CD8-positive, alpha-beta memory T cell (primary cell): ENCODE measurements around the gene CAST. TPM values are rescaled to one million over a fixed set of nuclear protein-coding genes. Genes with fewer than 3 reads are reported as not detected.

Experiments
- CTCF ChIA-PET: fragments of 350-600 bp; sonication (Branson Sonifier 250); formaldehyde crosslinking; loops from one replicate; lab custom pipeline; 2021; ENCODE audit warnings: antibody characterized with exemption; lab: Charles Lee
- POLR2A ChIA-PET: fragments of 350-600 bp; sonication (Branson Sonifier 250); formaldehyde crosslinking; loops from one replicate; lab custom pipeline; 2021; ENCODE audit warnings: antibody characterized with exemption; lab: Charles Lee
- DNase-seq, 5 donors: peaks; one replicate each; pipeline versions ENCODE4 v3.0.0 to v3.0.0-alpha.2; 2020 to 2022; ENCODE audit warnings: mixed read lengths in 1 of 5
- H3K27ac ChIP-seq: one replicate; pipeline ENCODE4 v1.7.0; 2013; ENCODE audit warnings: low read depth, mild to moderate bottlenecking, low read length, moderate library complexity
- H3K27me3 ChIP-seq: 2 replicates; pipeline ENCODE4 v1.7.0; 2013; ENCODE audit warnings: low read length, mild to moderate bottlenecking; ENCODE audit not compliant: insufficient read depth, poor library complexity, severe bottlenecking
- H3K36me3 ChIP-seq: 2 replicates; pipeline ENCODE4 v1.7.0; 2013; ENCODE audit warnings: mild to moderate bottlenecking, low read length, moderate library complexity; ENCODE audit not compliant: insufficient read depth
- H3K4me1 ChIP-seq: 2 replicates; pipeline ENCODE4 v1.7.0; 2013; ENCODE audit warnings: mild to moderate bottlenecking, low read length, moderate library complexity; ENCODE audit not compliant: insufficient read depth
- H3K4me3 ChIP-seq: 2 replicates; pipeline ENCODE4 v1.7.0; 2013; ENCODE audit warnings: mild to moderate bottlenecking, low read length
- H3K9me3 ChIP-seq: 2 replicates; pipeline ENCODE4 v1.7.0; 2013; ENCODE audit warnings: mild to moderate bottlenecking, low read length
- H3K27ac Mint-ChIP-seq, 8 donors: one replicate each; pipeline ENCODE4 v1.8.0; 2020 to 2021; ENCODE audit warnings: mixed read lengths in 8 of 8, mild to moderate bottlenecking in 6 of 8, inconsistent platforms in 3 of 8, moderate library complexity in 3 of 8
- H3K27me3 Mint-ChIP-seq, 2 donors: one replicate each; pipeline ENCODE4 v1.8.0; 2020 to 2021; ENCODE audit warnings: mixed read lengths in 2 of 2, mild to moderate bottlenecking in 1 of 2, moderate library complexity in 1 of 2
- H3K36me3 Mint-ChIP-seq, 3 donors: one replicate each; pipeline ENCODE4 v1.8.0; 2020 to 2021; ENCODE audit warnings: mixed read lengths in 3 of 3, inconsistent platforms in 1 of 3, mild to moderate bottlenecking in 1 of 3
- H3K4me1 Mint-ChIP-seq, 3 donors: one replicate each; pipeline ENCODE4 v1.8.0; 2020 to 2021; ENCODE audit warnings: mixed read lengths in 3 of 3, inconsistent platforms in 1 of 3, mild to moderate bottlenecking in 1 of 3
- H3K4me3 Mint-ChIP-seq, 7 donors: one replicate each; pipeline ENCODE4 v1.8.0; 2020 to 2021; ENCODE audit warnings: mixed read lengths in 7 of 7, mild to moderate bottlenecking in 6 of 7, moderate library complexity in 4 of 7, inconsistent platforms in 2 of 7
- H3K9me3 Mint-ChIP-seq, 5 donors: one replicate each; pipeline ENCODE4 v1.8.0; 2020 to 2022; ENCODE audit warnings: mixed read lengths in 5 of 5, mild to moderate bottlenecking in 3 of 5, moderate library complexity in 2 of 5, inconsistent platforms in 1 of 5
- polyA plus RNA-seq: library from polyadenylated mRNA; unstranded; fragments of 300-500 nt; fragmentation: Illumina TruSeq; gene quantifications from one replicate; pipeline ENCODE4 v1.2.3, GENCODE V29; 2021
- total RNA-seq, 2 experiments: library from RNA; stranded (reverse); gene quantifications; one replicate each; pipeline ENCODE4 v1.2.3, GENCODE V29; 2021

Gene CAST
- total and polyA plus RNA-seq, 3 experiments from 2014 or later, result 94.6 to 134 (median 127) TPM

GRCh38 chr5:96691503-96692303 is 29.5 kb downstream of the CAST start:
- no peak for DNase-seq
- H3K4me3 Mint-ChIP-seq, result no peak overlapping the region
- peak overlapping the region in 4 of 8 donors; percentile 13 to 87 (median 46) for H3K27ac Mint-ChIP-seq
- peaks cover 0 to 41% (median 7%) of the 10 kb centered on the region in 3 donors for H3K36me3 Mint-ChIP-seq
- Histone ChIP-seq H3K9me3 (no peaks in the 10 kb centered on the region), H3K27me3 (no peaks in the 10 kb centered on the region), H3K27ac (no peak overlapping the region), H3K4me3 (no peak overlapping the region), H3K36me3 (no peaks in the 10 kb centered on the region), H3K4me1 (no peaks in the 10 kb centered on the region)
- H3K9me3 Mint-ChIP-seq, result no peaks in the 10 kb centered on the region
- ChIA-PET POLR2A (no interaction called here), CTCF (interaction anchor here (0.6 to 1.4 kb wide), 2 partner anchors 78 to 90 kb away, joined by 3 to 4 read pairs; no protein-coding TSS in a partner anchor)
- peaks cover 23 to 43% (median 23%) of the 10 kb centered on the region in 3 donors for H3K4me1 Mint-ChIP-seq
- no peaks in the 10 kb centered on the region for H3K27me3 Mint-ChIP-seq

GRCh38 chr5:96692441-96692840 is 30.3 kb downstream of the CAST start:
- H3K27ac ChIP-seq, result no peak overlapping the region
- POLR2A ChIA-PET, result no interaction called here
- no peaks in the 10 kb centered on the region for H3K27me3 ChIP-seq
- peaks cover 16 to 40% (median 16%) of the 10 kb centered on the region in 3 donors for H3K4me1 Mint-ChIP-seq
- no peak overlapping the region for H3K4me3 Mint-ChIP-seq
- peaks cover 0 to 43% (median 7%) of the 10 kb centered on the region in 3 donors for H3K36me3 Mint-ChIP-seq
- no peaks in the 10 kb centered on the region for H3K27me3 Mint-ChIP-seq
- CTCF ChIA-PET, result no interaction called here
- DNase-seq, result no peak
- peaks cover 4% of the 10 kb centered on the region for H3K36me3 ChIP-seq
- no peaks in the 10 kb centered on the region for H3K9me3 Mint-ChIP-seq
- no peak overlapping the region for H3K4me3 ChIP-seq
- no peaks in the 10 kb centered on the region for H3K4me1 ChIP-seq
- no peaks in the 10 kb centered on the region for H3K9me3 ChIP-seq
- H3K27ac Mint-ChIP-seq, result peak overlapping the region in 4 of 8 donors; percentile 28 to 76 (median 52)

DNA sequence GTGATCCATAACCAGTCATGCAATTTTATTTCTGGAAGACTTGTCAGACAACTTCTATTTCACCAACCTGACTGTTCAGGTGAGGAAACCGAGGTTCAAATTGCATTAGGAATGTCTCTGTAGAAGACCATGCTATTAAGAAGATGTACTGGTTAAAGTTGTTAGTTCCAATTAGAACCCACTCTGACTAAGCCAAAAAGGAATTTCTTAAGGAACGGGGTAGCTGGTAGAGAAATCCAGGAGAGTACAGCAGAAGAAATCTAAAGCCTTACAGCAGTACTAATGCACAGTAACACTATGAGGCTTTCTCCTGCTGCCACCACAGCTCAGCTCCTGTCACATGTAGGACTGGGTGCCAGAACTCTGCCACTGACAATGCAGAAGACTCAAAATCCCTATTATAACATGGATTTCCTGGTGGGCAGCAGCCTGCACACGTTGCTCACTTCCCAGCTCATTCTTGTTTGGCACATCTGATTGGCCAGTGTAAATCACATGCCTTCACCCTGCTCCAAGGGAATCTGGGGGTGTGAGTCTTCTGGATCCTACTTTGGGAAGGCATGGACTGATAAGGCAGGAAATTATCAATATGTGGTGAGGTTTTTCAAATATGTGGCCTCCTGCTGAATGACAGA is 37.1 kb downstream of the CAST start:
- H3K27me3 Mint-ChIP-seq, result no peaks in the 10 kb centered on the region
- ChIA-PET POLR2A (no interaction called here), CTCF (interaction anchor here (1.1 to 1.8 kb wide), 2 partner anchors 15 to 86 kb away, joined by 3 to 4 read pairs; no protein-coding TSS in a partner anchor)
- Histone ChIP-seq H3K9me3 (no peaks in the 10 kb centered on the region), H3K27ac (no peak overlapping the region), H3K4me3 (no peak overlapping the region), H3K36me3 (peaks cover 9% of the 10 kb centered on the region), H3K4me1 (peaks cover 18% of the 10 kb centered on the region), H3K27me3 (no peaks in the 10 kb centered on the region)
- H3K36me3 Mint-ChIP-seq, result peaks cover 0 to 39% (median 14%) of the 10 kb centered on the region in 3 donors
- H3K4me1 Mint-ChIP-seq, result peaks cover 19 to 48% (median 23%) of the 10 kb centered on the region in 3 donors
- DNase-seq, result no peak
- peak overlapping the region; percentile 42 to 95 (median 74) for H3K27ac Mint-ChIP-seq
- no peaks in the 10 kb centered on the region for H3K9me3 Mint-ChIP-seq
- peak overlapping the region in 1 of 7 donors; percentile 16 for H3K4me3 Mint-ChIP-seq

- ChIA-PET CTCF (interaction anchor here (1.0 to 2.4 kb wide), 5 partner anchors 29 to 357 kb away, joined by 4 to 6 read pairs (median 5); partner anchors contain the start of gene CAST), POLR2A (interaction anchor here (0.6 to 3.8 kb wide), 4 partner anchors 12 to 480 kb away, joined by 3 to 20 read pairs (median 4); partner anchors contain the start of genes CAST and RIOK2)
- no peaks in the 10 kb centered on the region for H3K9me3 Mint-ChIP-seq
- Histone ChIP-seq H3K4me3 (peak overlapping the region; percentile 67), H3K9me3 (no peaks in the 10 kb centered on the region), H3K4me1 (peaks cover 23% of the 10 kb centered on the region), H3K27me3 (no peaks in the 10 kb centered on the region), H3K36me3 (peaks cover 2% of the 10 kb centered on the region), H3K27ac (peak overlapping the region; percentile 93)
- peaks cover 0 to 23% (median 8%) of the 10 kb centered on the region in 3 donors for H3K36me3 Mint-ChIP-seq
- H3K27ac Mint-ChIP-seq, result peak overlapping the region; percentile 86 to 99 (median 98)
- peak overlapping the region; percentile 81 to 96 (median 92) for H3K4me3 Mint-ChIP-seq
- H3K4me1 Mint-ChIP-seq, result peaks cover 30 to 69% (median 46%) of the 10 kb centered on the region in 3 donors
- peak; percentile 76 to 88 (median 80) for DNase-seq
- no peaks in the 10 kb centered on the region for H3K27me3 Mint-ChIP-seq
Measured at GRCh38 chr5:96702503-96703383, 40.6 kb downstream of the CAST start.

GRCh38 chr5:96703384-96703920 is 41.3 kb downstream of the CAST start:
- Mint-ChIP-seq H3K27me3 (no peaks in the 10 kb centered on the region), H3K36me3 (peaks cover 0 to 18% (median 3%) of the 10 kb centered on the region in 3 donors), H3K27ac (peak overlapping the region; percentile 85 to 99 (median 98)), H3K4me1 (peaks cover 33 to 73% (median 52%) of the 10 kb centered on the region in 3 donors), H3K4me3 (peak overlapping the region; percentile 81 to 96 (median 92)), H3K9me3 (no peaks in the 10 kb centered on the region)
- Histone ChIP-seq H3K9me3 (no peaks in the 10 kb centered on the region), H3K36me3 (no peaks in the 10 kb centered on the region), H3K4me3 (peak overlapping the region; percentile 67), H3K27me3 (no peaks in the 10 kb centered on the region), H3K4me1 (peaks cover 23% of the 10 kb centered on the region), H3K27ac (peak overlapping the region; percentile 93)
- ChIA-PET CTCF (interaction anchor here (1.5 to 2.4 kb wide), 4 partner anchors 30 to 49 kb away, joined by 5 to 6 read pairs (median 5); partner anchors contain the start of gene CAST), POLR2A (interaction anchor here (0.6 to 3.8 kb wide), 2 partner anchors 41 to 480 kb away, joined by 3 to 20 read pairs; partner anchors contain the start of genes CAST and RIOK2)
- DNase-seq, result no peak

DNA sequence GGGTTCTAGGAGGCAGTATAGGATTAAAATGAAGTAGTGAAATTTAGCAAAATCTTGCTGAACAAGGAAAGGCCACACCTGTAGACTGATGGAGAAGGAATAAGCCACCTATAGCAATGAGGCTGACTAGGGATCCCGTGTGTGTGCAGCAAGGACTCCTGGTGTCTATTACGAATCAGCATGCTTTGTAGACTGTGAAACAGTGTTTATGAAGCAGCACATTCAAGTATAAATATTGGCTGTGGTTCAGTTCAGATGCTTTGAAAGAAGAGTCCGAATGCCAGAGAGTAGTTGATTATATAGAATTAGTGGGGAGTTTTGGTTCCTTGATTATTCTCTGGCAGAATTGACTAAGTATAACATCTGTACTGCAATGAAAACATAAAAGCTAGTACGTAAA is 41.8 kb downstream of the CAST start:
- H3K27me3 ChIP-seq, result no peaks in the 10 kb centered on the region
- Mint-ChIP-seq H3K27me3 (no peaks in the 10 kb centered on the region), H3K9me3 (no peaks in the 10 kb centered on the region), H3K36me3 (peaks cover 0 to 17% (median 2%) of the 10 kb centered on the region in 3 donors), H3K4me3 (peak overlapping the region in 6 of 7 donors; percentile 81 to 96 (median 90)), H3K27ac (peak overlapping the region; percentile 85 to 99 (median 98)), H3K4me1 (peaks cover 35 to 78% (median 57%) of the 10 kb centered on the region in 3 donors)
- no peaks in the 10 kb centered on the region for H3K9me3 ChIP-seq
- H3K4me3 ChIP-seq, result peak overlapping the region; percentile 67
- peaks cover 26% of the 10 kb centered on the region for H3K4me1 ChIP-seq
- DNase-seq, result no peak
- ChIA-PET CTCF (interaction anchor here (1.5 to 1.7 kb wide), 2 partner anchors 41 to 48 kb away, joined by 5 read pairs; partner anchors contain the start of gene CAST), POLR2A (interaction anchor here (3.8 kb wide), 1 partner anchor 42 kb away, joined by 20 read pairs; the partner anchor contains the start of gene CAST)
- no peaks in the 10 kb centered on the region for H3K36me3 ChIP-seq
- H3K27ac ChIP-seq, result peak overlapping the region; percentile 93
